NK-92 treated with Interleukin-12 subunit alpha and Interleukin-12 subunit beta, amount 100 ng/mL, for 24 hours (cell line): ENCODE measurements around the gene HNRNPA3.
"Not testable (repeated sequence)": the region's sequence is repeated elsewhere in the genome, so short reads cannot be mapped to it uniquely, and the experiment has no call there.

Source experiments
- DNase-seq: peaks from one replicate; lab custom pipeline; 2025; lab: John Stamatoyannopoulos, UW

HNRNPA3 gene

DNA sequence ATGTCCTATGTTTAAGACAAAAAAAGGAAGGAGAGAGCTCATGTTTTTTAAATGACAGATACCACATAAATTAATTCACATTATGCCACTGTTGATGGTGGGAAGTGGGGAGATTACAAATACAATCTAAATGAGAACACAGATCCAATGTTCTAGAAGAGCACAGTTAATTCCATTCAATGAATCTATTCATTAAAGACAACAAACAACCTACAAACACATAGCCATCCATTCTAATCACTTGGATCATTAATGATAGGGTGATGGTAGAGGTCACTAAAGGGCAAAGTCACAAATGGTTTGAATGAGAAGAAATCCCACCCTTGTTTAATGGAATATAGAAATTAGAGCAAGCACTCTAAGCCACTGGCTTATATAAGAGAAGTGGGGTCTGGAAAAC, 21.7 kb downstream of the HNRNPA3 start:
- no peak for DNase-seq

- DNase-seq, result no peak
Observed at GRCh38 chr2:177235855-177236437, 23.4 kb downstream of the HNRNPA3 start.

- no peak for DNase-seq
Observed at GRCh38 chr2:177237932-177238331, 25.3 kb downstream of the HNRNPA3 start.

- DNase-seq, result no peak
Observed at GRCh38 chr2:177239053-177239452, 26.5 kb downstream of the HNRNPA3 start.

DNA sequence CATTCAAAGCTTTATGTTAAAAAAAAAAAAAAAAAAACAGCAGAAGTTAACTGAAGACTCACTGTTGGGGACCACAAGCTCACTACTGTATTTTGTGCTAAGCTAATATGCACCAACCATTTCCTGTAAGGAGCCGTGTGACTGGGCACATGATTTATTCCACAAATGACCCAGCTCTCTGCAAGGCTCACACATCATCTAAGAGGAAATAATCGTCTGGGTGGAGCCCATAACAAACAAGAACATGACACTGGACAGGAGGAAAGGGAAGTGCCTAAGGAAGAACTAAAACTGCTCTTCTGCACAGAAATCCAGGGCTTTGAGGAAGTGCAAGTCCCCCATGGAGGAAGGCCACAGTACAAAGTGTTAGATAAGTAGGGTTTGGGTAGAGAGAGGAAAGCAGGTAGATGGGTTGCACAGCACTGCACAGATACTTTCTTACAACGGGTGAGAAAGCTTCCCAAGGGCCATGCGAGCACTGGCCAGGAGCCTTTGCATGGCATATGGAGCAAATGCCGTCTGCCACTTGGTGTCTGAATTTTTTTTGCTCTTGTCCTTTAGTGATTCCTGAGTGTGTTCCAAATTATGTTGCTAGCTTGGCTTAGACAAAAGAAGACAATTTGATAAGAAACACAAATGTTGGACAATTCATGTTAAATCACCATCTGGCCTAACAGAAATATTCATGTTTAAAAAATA, 27.5 kb downstream of the HNRNPA3 start:
- no peak for DNase-seq

DNA sequence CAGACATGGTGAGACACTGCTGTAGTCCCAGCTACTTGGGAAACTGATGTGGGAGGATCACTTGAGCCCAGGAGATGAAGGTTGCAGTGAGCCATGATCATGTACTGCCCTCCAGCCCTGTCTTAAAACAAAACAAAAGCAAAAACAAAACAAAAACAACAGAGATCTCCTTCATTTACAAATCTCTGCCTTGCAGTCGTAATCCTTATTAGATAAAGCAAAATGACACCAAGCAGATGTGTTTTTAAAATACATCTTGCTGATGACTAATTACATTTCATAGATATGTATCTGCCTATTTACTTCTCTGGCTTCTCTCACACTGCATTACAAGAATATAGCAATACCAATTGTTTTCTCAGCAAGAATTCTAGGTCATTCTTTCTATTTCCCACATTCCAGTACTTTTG, 29.1 kb downstream of the HNRNPA3 start:
- no peak for DNase-seq

DNA sequence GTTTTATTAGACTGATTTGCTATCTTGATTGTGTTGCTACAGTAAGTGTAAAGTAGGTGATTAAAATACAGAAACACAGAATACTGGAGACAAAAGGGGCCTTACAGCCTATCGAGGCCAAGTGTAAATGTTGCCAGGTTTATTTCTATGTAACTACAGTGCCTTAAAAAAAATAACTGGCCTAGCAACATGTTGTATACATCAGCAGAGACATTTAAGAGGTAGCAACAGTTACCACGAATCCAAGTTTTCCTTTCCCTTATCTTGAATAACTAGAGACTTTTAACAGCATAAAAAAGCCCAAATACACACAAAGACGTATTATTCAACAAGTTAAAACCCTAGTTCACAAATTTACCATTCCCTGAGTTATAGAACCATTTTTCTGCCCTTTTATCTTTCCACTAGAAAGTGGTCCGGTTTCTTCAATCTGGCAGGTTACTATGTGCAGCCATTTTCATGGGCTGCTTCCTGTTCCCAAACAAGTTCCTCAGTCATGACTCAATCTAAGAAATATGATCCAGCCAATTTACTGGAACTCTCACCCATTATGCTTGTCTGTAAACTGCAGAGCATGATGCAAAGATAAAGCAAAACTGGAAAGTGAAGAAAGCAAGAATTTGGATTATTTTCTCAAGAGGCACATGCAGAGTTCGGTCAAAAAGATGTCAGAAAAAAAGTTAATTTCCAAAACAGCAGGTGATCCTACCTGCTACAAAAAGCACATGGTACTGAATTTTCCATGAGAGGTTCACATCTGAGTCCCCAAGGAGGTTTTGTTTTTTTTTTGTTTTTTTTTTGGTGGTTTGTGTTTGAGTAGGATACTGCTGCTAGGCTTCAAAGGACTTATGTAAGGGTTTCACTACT, 29.8 kb downstream of the HNRNPA3 start:
- DNase-seq, result no peak

DNA sequence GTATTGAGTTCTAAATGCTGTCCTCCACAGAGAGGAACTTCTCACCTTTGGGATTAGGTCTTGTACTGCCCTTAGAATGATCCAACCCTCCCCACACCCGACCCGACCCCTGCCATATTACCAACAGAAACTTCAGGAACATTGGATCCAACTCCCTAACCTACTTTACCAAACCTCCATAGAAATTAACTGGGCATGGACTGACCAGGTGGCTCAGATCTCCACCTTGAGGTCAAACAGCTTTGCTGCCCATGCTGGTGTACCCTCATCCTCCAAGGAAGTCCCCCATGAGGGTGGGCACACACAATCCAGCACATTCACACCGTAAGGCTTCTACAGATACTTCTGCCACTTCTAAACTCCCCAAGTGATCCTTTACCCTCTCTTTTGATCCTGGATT, 30.5 kb downstream of the HNRNPA3 start:
- DNase-seq, result no peak

DNA sequence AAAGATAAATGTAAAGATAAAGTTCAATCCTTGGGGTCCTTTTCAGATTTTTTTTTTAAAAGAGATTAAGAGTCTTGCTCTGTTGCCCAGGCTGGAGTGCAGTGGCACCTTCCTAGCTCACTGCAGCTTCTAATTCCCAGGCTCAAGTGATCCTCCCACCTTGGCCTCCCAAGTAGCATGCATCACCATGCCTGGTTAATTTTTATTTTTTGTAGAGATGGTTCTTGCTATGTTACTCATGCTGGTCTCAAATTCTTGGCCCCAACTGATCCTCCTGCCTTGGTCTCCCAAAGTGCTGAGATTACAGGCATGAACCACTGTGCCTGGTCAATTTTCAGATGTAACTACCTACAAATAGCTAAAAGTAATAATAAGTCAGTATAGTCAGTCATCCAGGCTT, 30.9 kb downstream of the HNRNPA3 start:
- DNase-seq, result no peak

GRCh38 chr2:177244244-177244771, 31.7 kb downstream of the HNRNPA3 start:
- no peak for DNase-seq

GRCh38 chr2:177245010-177245422, 32.4 kb downstream of the HNRNPA3 start:
- no peak for DNase-seq

- DNase-seq, result no peak
Observed at GRCh38 chr2:177246000-177246399, 33.4 kb downstream of the HNRNPA3 start.

DNA sequence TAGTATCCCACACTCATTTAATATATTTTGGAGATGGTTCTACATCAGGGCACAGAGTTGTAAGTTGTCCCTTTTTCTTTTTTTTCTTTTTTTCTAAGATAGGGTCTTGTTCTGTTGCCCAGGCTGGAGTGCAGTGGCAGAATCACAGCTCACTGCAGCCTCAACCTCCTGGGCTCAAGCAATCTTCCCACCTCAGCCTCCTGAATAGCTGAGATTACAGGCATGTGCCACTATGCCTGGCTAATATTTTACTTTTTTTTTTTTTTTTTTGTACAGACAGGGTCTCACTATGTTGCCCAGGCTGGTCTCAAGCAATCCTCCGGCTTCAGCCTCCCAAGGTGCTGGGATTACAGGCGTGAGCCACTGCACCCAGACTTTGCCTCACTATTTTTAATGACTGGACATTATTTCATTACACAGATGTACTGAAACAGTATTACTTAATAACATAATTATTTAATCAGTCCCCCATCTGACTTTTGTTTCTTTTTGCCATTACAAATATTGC, 34.0 kb downstream of the HNRNPA3 start:
- not testable (repeated sequence) for DNase-seq

GRCh38 chr2:177247693-177248262, 35.2 kb downstream of the HNRNPA3 start:
- no peak for DNase-seq

GRCh38 chr2:177249038-177249437, 36.4 kb downstream of the HNRNPA3 start:
- DNase-seq, result no peak

GRCh38 chr2:177250461-177250860, 37.9 kb downstream of the HNRNPA3 start:
- DNase-seq, result no peak

DNA sequence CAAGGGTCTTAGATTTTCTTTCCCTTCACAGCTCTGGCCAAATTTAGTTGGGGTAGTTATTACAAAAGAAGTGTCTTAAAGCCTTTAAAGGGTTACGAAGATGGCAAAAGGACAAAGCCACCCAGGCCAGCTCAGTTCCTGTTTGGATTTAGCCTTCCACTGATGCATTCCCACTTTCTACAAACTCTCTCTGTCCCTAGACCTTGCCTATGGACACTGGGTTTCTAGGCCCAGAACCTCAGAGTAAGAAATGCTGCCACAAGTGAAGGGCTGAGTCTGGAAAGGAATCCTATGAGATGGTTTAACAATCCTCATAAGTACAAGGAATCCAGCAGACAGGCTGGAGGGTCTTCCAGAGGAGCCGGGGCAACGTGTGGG, 38.6 kb downstream of the HNRNPA3 start:
- DNase-seq, result no peak

DNA sequence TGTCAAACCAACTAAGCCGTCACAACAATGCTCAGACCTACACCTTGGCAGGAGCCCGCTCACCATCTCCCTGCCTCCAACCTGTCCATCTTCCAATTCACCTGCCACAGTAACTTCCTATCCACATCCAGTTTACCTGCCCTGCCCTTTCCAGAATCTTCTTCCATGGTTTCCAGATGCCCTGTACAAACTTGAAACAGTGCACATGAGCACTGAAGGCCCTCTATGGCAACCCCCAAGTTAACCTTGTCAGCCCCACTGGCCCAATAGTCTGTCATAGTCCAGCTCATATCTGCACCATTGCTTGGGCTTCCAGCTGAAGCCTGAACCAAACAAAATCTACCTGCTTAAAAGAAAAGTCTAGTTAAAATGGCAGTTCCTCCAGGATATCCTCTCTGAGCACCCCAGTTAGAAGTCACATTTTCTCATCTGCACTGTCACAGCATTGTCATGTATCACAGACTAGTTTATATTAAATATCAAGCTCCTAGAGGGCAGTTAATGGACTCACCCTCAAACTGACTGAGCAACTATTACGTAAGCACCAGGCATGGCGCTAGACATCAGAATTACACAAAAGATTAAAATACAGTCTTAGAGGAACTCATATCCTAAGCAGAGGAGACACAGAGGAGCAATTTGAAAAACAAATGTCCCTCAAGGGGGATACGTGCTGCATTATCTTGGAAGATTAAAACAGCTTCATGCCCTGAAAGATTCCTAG, 40.4 kb downstream of the HNRNPA3 start:
- DNase-seq, result no peak

GRCh38 chr2:177253704-177254103, 41.1 kb downstream of the HNRNPA3 start:
- DNase-seq, result no peak

GRCh38 chr2:177254433-177255226, 42.0 kb downstream of the HNRNPA3 start:
- no peak for DNase-seq

DNA sequence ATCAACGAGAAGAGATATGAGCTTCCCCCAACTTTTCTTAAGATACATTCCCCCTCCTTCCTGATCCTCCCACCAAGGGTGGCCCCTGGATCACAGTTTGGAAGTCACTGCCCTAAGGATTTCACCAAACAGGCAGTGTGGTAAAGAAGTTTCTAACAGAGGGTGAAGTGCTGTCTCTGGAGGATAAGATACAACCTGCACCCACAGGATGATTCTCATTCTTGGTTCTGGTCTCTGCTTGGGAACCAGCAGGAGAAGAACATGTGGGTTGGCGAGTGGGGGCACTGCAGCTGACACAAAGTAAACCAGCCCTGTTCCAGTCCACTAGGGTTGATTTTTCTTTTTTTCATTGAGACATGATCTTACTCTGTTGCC, 42.6 kb downstream of the HNRNPA3 start:
- DNase-seq, result no peak
